Upper lobe of right lung (tissue), 1 donor: Measurements from ENCODE around the gene ARHGAP33. TPM values are rescaled to one million over a fixed set of nuclear protein-coding genes. Genes with fewer than 3 reads are reported as not detected.

Experiments used
- ATAC-seq: fragments of 200-7000 bp; cut with Tn5 transposase; one replicate; pipeline ENCODE4 v1.9.1; 2020; ENCODE audit warnings: mild to moderate bottlenecking, moderate library complexity
- DNase-seq: peaks from one replicate; pipeline ENCODE4 v3.0.0-alpha.2; 2020
- H3K27ac ChIP-seq: fragments of 200-600 bp; one replicate; pipeline ENCODE4 v1.8.0; 2022
- H3K27me3 ChIP-seq: fragments of 200-600 bp; one replicate; pipeline ENCODE4 v1.8.0; 2022; ENCODE audit warnings: mild to moderate bottlenecking
- H3K36me3 ChIP-seq: fragments of 200-600 bp; one replicate; pipeline ENCODE4 v1.8.0; 2022
- H3K4me1 ChIP-seq: fragments of 200-600 bp; one replicate; pipeline ENCODE4 v1.8.0; 2022
- H3K4me3 ChIP-seq: fragments of 200-600 bp; one replicate; pipeline ENCODE4 v1.8.0; 2022; ENCODE audit warnings: mild to moderate bottlenecking
- H3K9me3 ChIP-seq: fragments of 200-600 bp; one replicate; pipeline ENCODE4 v1.8.0; 2022
- intact Hi-C: fragments of 100-400 bp; cut with DNase I; formaldehyde crosslinking; loops from one replicate; pipeline ENCODE4 v1.11.0; 2022
- total RNA-seq: library from RNA; stranded (reverse); fragmentation: NEBNext Ultra II Directional; extraction: Animal tissue kit (Norgen Biotek cat#: 25700); gene quantifications from one replicate; pipeline ENCODE4 v1.2.1, GENCODE V29; 2021
- TF ChIP-seq, protein P1 (sequence below): fragments of 200-600 bp; IDR thresholded peaks from one replicate; pipeline ENCODE4 v1.8.0; 2022; ENCODE audit warnings: antibody characterized with exemption
- donor health status: DM: no; HTN: yes; CAD: no; lungs with severe emphysema.

ARHGAP33 gene
- total RNA-seq, 1 donor from 2014 or later, result 6.8 TPM

DNA sequence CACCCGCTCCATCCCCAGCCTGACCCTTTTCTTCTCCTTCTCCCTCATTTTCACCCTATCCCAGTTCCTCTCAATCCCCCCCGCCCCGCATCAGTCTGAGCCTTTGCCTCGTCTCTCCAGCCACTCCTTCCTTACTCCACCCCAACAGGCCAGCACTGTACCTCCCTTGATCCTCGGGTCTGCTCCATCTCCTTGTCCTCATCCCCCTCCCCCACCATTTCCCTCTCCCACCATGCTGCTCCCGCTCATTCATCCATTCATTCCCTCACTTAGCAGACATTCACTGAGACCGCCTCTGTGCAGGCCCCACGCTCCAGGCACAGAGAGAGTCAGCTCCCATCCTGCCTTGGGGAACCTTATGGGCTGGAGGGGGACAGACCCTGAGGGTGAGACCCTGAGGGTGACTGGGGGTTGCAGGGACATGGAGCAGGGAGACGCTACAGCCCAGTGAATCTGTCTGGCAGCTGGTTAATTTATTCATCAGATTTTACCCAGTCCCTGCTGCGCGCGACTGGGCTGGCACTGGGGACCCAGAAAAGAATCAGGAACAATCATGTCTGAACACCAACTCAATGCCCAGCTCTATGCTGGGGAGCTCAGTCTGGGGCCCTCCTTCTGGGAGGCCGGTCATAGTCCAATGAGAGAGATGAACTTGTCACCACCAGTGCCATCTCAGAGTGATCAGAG, 881 bp downstream of the ARHGAP33 start:
- Histone ChIP-seq H3K4me1 (peaks cover 4% of the 10 kb centered on the region), H3K4me3 (peak overlapping the region; percentile 80), H3K36me3 (no peaks in the 10 kb centered on the region), H3K9me3 (no peaks in the 10 kb centered on the region), H3K27me3 (no peaks in the 10 kb centered on the region), H3K27ac (no peak overlapping the region)
- no peak for ATAC-seq
- intact Hi-C loops, result no loop called here
- TF ChIP-seq, protein P1, sequence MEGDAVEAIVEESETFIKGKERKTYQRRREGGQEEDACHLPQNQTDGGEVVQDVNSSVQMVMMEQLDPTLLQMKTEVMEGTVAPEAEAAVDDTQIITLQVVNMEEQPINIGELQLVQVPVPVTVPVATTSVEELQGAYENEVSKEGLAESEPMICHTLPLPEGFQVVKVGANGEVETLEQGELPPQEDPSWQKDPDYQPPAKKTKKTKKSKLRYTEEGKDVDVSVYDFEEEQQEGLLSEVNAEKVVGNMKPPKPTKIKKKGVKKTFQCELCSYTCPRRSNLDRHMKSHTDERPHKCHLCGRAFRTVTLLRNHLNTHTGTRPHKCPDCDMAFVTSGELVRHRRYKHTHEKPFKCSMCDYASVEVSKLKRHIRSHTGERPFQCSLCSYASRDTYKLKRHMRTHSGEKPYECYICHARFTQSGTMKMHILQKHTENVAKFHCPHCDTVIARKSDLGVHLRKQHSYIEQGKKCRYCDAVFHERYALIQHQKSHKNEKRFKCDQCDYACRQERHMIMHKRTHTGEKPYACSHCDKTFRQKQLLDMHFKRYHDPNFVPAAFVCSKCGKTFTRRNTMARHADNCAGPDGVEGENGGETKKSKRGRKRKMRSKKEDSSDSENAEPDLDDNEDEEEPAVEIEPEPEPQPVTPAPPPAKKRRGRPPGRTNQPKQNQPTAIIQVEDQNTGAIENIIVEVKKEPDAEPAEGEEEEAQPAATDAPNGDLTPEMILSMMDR, result no peak
- DNase-seq, result no peak

DNA sequence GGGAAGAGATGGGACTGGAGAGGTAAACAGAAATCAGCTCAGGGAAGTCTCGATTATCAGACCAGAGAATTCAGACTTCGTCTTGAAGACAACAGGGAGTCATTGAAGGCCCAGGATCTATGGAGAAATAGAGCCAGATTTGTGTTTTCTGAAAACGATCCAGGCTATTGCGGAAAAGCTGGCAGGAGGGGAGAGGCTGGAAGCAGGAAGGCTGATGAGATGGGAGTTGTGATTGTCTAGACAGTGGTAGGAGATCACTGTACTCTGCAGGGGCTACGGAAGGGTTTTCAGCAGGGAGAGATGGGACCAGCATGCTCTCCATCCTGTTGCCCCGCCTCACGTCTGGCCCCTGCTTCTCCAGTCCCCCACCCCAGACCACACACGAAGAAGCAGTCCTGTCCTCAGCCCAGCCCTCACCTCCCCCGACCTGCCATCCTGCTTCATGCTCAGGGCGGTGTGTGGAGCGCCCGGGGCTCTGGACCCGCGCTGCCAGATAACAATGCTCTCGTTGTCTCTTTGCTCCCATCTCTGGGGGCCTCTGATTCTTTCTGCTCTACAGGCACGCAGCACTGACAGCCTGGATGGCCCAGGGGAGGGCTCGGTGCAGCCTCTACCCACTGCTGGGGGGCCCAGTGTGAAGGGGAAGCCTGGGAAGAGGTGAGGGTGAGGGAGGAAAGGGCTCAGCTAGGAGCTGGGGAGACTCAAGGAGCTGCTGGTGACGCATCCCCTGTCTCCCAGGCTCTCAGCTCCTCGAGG, 1.9 kb downstream of the ARHGAP33 start:
- TF ChIP-seq, protein P1, result no peak
- Histone ChIP-seq H3K4me1 (peaks cover 4% of the 10 kb centered on the region), H3K9me3 (no peaks in the 10 kb centered on the region), H3K36me3 (no peaks in the 10 kb centered on the region), H3K27ac (no peak overlapping the region), H3K4me3 (no peak overlapping the region), H3K27me3 (no peaks in the 10 kb centered on the region)
- DNase-seq (no peak), ATAC-seq (no peak)
- intact Hi-C loops, result no loop called here

DNA sequence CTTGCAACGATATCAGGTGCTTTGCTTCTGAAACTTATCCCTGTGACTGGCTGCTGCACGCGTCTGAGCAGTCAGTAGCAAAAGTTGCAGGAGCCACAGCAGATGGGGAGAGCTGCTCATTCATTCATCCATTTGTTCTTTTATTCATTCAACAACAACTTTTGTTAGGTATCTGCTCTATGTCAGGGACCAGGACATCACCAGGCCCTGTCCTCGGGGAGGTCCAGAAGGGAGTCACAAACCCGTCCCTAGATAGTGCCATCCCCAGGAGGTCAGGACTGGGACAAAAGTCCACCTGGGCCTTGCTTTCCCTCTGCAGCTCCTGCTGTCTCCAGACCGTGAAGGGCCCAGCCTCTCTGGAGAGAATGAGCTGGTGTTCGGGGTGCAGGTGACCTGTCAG, 2.6 kb downstream of the ARHGAP33 start:
- no peak overlapping the region for H3K4me3 ChIP-seq
- DNase-seq (no peak), ATAC-seq (no peak)
- H3K9me3 ChIP-seq, result no peaks in the 10 kb centered on the region
- intact Hi-C loops, result no loop called here
- H3K27me3 ChIP-seq, result no peaks in the 10 kb centered on the region
- TF ChIP-seq, protein P1, result no peak
- no peak overlapping the region for H3K27ac ChIP-seq
- H3K36me3 ChIP-seq, result no peaks in the 10 kb centered on the region
- peaks cover 4% of the 10 kb centered on the region for H3K4me1 ChIP-seq

DNA sequence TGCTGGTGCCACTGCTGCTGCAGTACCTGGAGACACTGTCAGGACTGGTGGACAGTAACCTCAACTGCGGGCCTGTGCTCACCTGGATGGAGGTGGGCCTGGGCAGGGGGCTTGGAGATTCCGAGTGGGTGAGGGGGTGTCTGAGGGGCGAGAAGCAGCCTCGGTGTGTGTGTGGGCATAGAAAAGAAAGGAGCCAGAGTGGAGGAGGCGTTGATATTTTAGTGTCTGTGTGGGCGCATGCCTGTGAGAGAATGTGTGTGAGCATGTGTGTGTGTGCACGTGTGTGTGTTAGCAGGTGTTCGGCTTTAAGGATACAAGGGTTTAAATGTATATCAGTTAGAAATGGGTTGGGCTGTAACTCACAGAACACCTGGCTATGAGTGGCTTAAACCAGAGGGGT, 3.7 kb downstream of the ARHGAP33 start:
- peaks cover 4% of the 10 kb centered on the region for H3K4me1 ChIP-seq
- DNase-seq, result no peak
- H3K27ac ChIP-seq, result no peak overlapping the region
- no peak overlapping the region for H3K4me3 ChIP-seq
- no peaks in the 10 kb centered on the region for H3K36me3 ChIP-seq
- H3K9me3 ChIP-seq, result no peaks in the 10 kb centered on the region
- intact Hi-C loops, result no loop called here
- TF ChIP-seq, protein P1, result no peak
- no peak for ATAC-seq
- H3K27me3 ChIP-seq, result no peaks in the 10 kb centered on the region

GRCh38 chr19:35780058-35780457, 4.7 kb downstream of the ARHGAP33 start:
- H3K9me3 ChIP-seq, result no peaks in the 10 kb centered on the region
- TF ChIP-seq, protein P1, result no peak
- no peak overlapping the region for H3K4me3 ChIP-seq
- H3K27ac ChIP-seq, result no peak overlapping the region
- no peaks in the 10 kb centered on the region for H3K4me1 ChIP-seq
- ATAC-seq (no peak), DNase-seq (no peak)
- intact Hi-C loops, result no loop called here
- no peaks in the 10 kb centered on the region for H3K27me3 ChIP-seq
- no peaks in the 10 kb centered on the region for H3K36me3 ChIP-seq
